HCT116 (cell line): Measurements from ENCODE around the gene XYLT1. TPM values are rescaled to one million over a fixed set of nuclear protein-coding genes. Genes with fewer than 3 reads are reported as not detected.

Experiments
- ATAC-seq: fragments of 200-7000 bp; cut with Tn5 transposase; 2 replicates; pipeline ENCODE4 v1.9.1; 2020; ENCODE audit warnings: mild to moderate bottlenecking, moderate library complexity
- BruUV-seq: library from RNA; stranded (reverse); fragments of 400-500 nt; replicated peaks from 2 replicates; lab custom pipeline; 2021; lab: Mats Ljungman, UMichigan
- CTCF ChIA-PET: fragments of 300-600 bp; sonication (Branson Sonifier 250); formaldehyde crosslinking; loops from one replicate; lab custom pipeline; 2021; ENCODE audit warnings: antibody characterized with exemption; lab: Charles Lee
- POLR2A ChIA-PET: fragments of 300-600, 350-600 bp; sonication (Branson Sonifier 250); formaldehyde crosslinking; loops from one replicate; lab custom pipeline; 2021; ENCODE audit warnings: antibody characterized with exemption; lab: Charles Lee
- RAD21 ChIA-PET, 2 experiments: fragments of 300-600 bp; sonication (Branson Sonifier 250); formaldehyde crosslinking; loops; one replicate each; lab custom pipeline; 2023; ENCODE audit warnings: low total read pairs in 2 of 2; ENCODE audit not compliant: uncharacterized antibody in 2 of 2, unreplicated experiment in 2 of 2, low non-redundant PET in 1 of 2; lab: Charles Lee
- DNase-seq: peaks from one replicate; pipeline ENCODE4 v3.0.0-alpha.2; 2010; ENCODE audit warnings: low read depth, low spot score
- H2AFZ ChIP-seq: fragments of 200-600 bp; shearing (Covaris generic), sonication (generic); 2 replicates; pipeline ENCODE4 v1.6.1; 2017; ENCODE audit warnings: low read depth, mixed run types, mixed read lengths, antibody characterized with exemption, low read length; ENCODE audit not compliant: poor library complexity, severe bottlenecking
- H3K27ac ChIP-seq: 2 replicates; pipeline ENCODE4 v1.5.1; 2012; ENCODE audit warnings: low read depth, low read length
- H3K27me3 ChIP-seq: fragments of 200-600 bp; sonication (generic); 2 replicates; pipeline ENCODE4 v1.6.1; 2016; ENCODE audit warnings: mixed run types, low read length, mixed read lengths; ENCODE audit not compliant: insufficient read depth
- H3K36me3 ChIP-seq, 2 experiments: fragments of 200-500 bp in 1 of 2; fragments of 200-600 bp in 1 of 2; sonication (Bioruptor generic) in 1 of 2; sonication (generic) in 1 of 2; 2 replicates each; pipeline versions ENCODE4 v1.5.1 to v1.6.1; 2014 to 2016; ENCODE audit warnings: low read length in 2 of 2, inconsistent platforms in 1 of 2, mixed read lengths in 1 of 2, mixed run types in 1 of 2; ENCODE audit not compliant: insufficient read depth in 2 of 2, control insufficient read depth in 1 of 2
- H3K4me1 ChIP-seq, 2 experiments: fragments of 200-600 bp in 1 of 2; sonication (generic) in 1 of 2; 2 replicates each; pipeline versions ENCODE4 v1.5.1 to v1.6.1; 2012 to 2017; ENCODE audit warnings: low read length in 2 of 2, inconsistent platforms in 1 of 2, mild to moderate bottlenecking in 1 of 2, mixed read lengths in 1 of 2, mixed run types in 1 of 2, moderate library complexity in 1 of 2; ENCODE audit not compliant: insufficient read depth in 2 of 2, control insufficient read depth in 1 of 2
- H3K4me2 ChIP-seq: fragments of 200-600 bp; sonication (generic); 2 replicates; pipeline ENCODE4 v1.6.1; 2017; ENCODE audit warnings: mixed run types, low read length, mixed read lengths
- H3K4me3 ChIP-seq, 2 experiments: fragments of 200-600 bp in 1 of 2; sonication (generic) in 1 of 2; replicated peaks in 1 of 2; 2 replicates each; pipeline ENCODE4 v1.5.1; 2011 to 2016; ENCODE audit warnings: low read length in 2 of 2, control low read depth in 1 of 2, low read depth in 1 of 2, mild to moderate bottlenecking in 1 of 2, mixed read lengths in 1 of 2, mixed run types in 1 of 2
- H3K79me2 ChIP-seq: fragments of 200-600 bp; sonication (generic); 2 replicates; pipeline ENCODE4 v1.6.1; 2017; ENCODE audit warnings: mild to moderate bottlenecking, mixed run types, low read length, moderate library complexity, mixed read lengths; ENCODE audit not compliant: insufficient read depth
- H3K9ac ChIP-seq: fragments of 200-600 bp; sonication (generic); 2 replicates; pipeline ENCODE4 v1.6.1; 2016; ENCODE audit warnings: low read length, mixed read lengths
- H3K9me2 ChIP-seq: fragments of 200-600 bp; sonication (generic), shearing (Covaris generic); 2 replicates; pipeline ENCODE4 v1.6.1; 2017; ENCODE audit warnings: mixed run types, mild to moderate bottlenecking, moderate library complexity; ENCODE audit not compliant: insufficient read depth
- H3K9me3 ChIP-seq, 2 experiments: fragments of 200-500 bp in 1 of 2; fragments of 200-600 bp in 1 of 2; sonication (Bioruptor generic) in 1 of 2; sonication (generic) in 1 of 2; 2 replicates each; pipeline ENCODE4 v1.6.1; 2014 to 2017; ENCODE audit warnings: low read length in 2 of 2, mixed read lengths in 2 of 2, inconsistent platforms in 1 of 2, low read depth in 1 of 2, mild to moderate bottlenecking in 1 of 2, mixed run types in 1 of 2, moderate library complexity in 1 of 2; ENCODE audit not compliant: control insufficient read depth in 1 of 2, insufficient read depth in 1 of 2
- H4K20me1 ChIP-seq: fragments of 200-600 bp; sonication (generic), shearing (Covaris generic); 2 replicates; pipeline ENCODE4 v1.6.1; 2017; ENCODE audit warnings: mixed run types, mild to moderate bottlenecking, moderate library complexity; ENCODE audit not compliant: insufficient read depth
- ATF3 ChIP-seq: IDR thresholded peaks from 2 replicates; pipeline ENCODE4 v1.6.1; 2012
- CBX3 ChIP-seq: IDR thresholded peaks from 2 replicates; pipeline ENCODE4 v1.6.1; 2012; ENCODE audit warnings: low read depth
- CEBPB ChIP-seq: IDR thresholded peaks from 2 replicates; pipeline ENCODE4 v1.6.1; 2012; ENCODE audit warnings: low read depth
- CTCF ChIP-seq, 3 experiments: fragments of 200-600 bp in 1 of 3; sonication (generic) in 1 of 3; IDR thresholded peaks in 2 of 3; conservative IDR thresholded peaks in 1 of 3; 2 replicates each; pipeline ENCODE4 v1.5.1; 2012 to 2017; ENCODE audit warnings: low read depth in 2 of 3, low read length in 2 of 3, antibody characterized with exemption in 1 of 3, borderline replicate concordance in 1 of 3, control low read depth in 1 of 3, mild to moderate bottlenecking in 1 of 3, mixed read lengths in 1 of 3, mixed run types in 1 of 3, moderate library complexity in 1 of 3; ENCODE audit not compliant: insufficient read depth in 1 of 3
- EGR1 ChIP-seq: IDR thresholded peaks from 2 replicates; pipeline ENCODE4 v1.6.1; 2012; ENCODE audit warnings: low read depth
- ELF1 ChIP-seq: IDR thresholded peaks from 2 replicates; pipeline ENCODE4 v1.6.1; 2012; ENCODE audit warnings: low read depth, borderline replicate concordance
- FOSL1 ChIP-seq: IDR thresholded peaks from 2 replicates; pipeline ENCODE4 v1.6.1; 2012; ENCODE audit warnings: low read depth
- RAD21 ChIP-seq: IDR thresholded peaks from 2 replicates; pipeline ENCODE4 v1.6.1; 2012; ENCODE audit warnings: low read depth, mild to moderate bottlenecking
- SRF ChIP-seq: IDR thresholded peaks from 2 replicates; pipeline ENCODE4 v1.6.1; 2012; ENCODE audit warnings: low read depth
- ZBTB33 ChIP-seq: IDR thresholded peaks from 2 replicates; pipeline ENCODE4 v1.6.1; 2011; ENCODE audit warnings: mild to moderate bottlenecking, low read length, moderate library complexity; ENCODE audit not compliant: insufficient replicate concordance; ENCODE audit errors: extremely low read depth
- ZFX ChIP-seq: fragments of 450-650 bp; IDR thresholded peaks from 2 replicates; pipeline ENCODE4 v1.6.1; 2017
- ZNF274 ChIP-seq: fragments of 200-500 bp; sonication (Bioruptor generic); IDR thresholded peaks from 2 replicates; pipeline ENCODE4 v1.6.1; 2014; ENCODE audit warnings: mild to moderate bottlenecking, low read depth, low read length, inconsistent platforms
- intact Hi-C: fragments of 100-400 bp; cut with micrococcal nuclease; formaldehyde crosslinking; loops from 2 replicates; pipeline ENCODE4 v1.10.0; 2022
- total RNA-seq: library from RNA; stranded (reverse); gene quantifications from one replicate; pipeline ENCODE4 v1.2.1, GENCODE V29; 2021; ENCODE audit not compliant: unreplicated experiment

Gene XYLT1
- total RNA-seq, 1 experiment from 2014 or later, result 4.5 TPM

- TF ChIP-seq ZBTB33 (no peak), ATF3 (no peak), CEBPB (no peak), ZFX (no peak), EGR1 (no peak), SRF (no peak), RAD21 (no peak)
These were observed 49.4 kb upstream of the XYLT1 start (continued) for GRCh38 chr16:17520111-17520510.

GRCh38 chr16:17519101-17519955 lies 48.6 kb upstream of the XYLT1 start:
- Histone ChIP-seq H3K9me3 (no peaks in the 10 kb centered on the region), H3K9ac (no peak overlapping the region), H4K20me1 (no peaks in the 10 kb centered on the region), H3K79me2 (no peaks in the 10 kb centered on the region), H3K36me3 (no peaks in the 10 kb centered on the region), H3K27me3 (peaks cover 38% of the 10 kb centered on the region), H3K4me2 (no peak overlapping the region), H3K4me3 (no peak overlapping the region), H3K27ac (no peak overlapping the region), H2AFZ (no peak overlapping the region), H3K9me2 (no peaks in the 10 kb centered on the region), H3K4me1 (no peaks in the 10 kb centered on the region)
- BruUV-seq, result no TSS peak
- TF ChIP-seq ATF3, result no peak
- TF ChIP-seq ELF1, result no peak
- TF ChIP-seq FOSL1, result no peak
- TF ChIP-seq ZNF274, result no peak
- no peak for TF ChIP-seq CBX3
- no peak for TF ChIP-seq CTCF (IDR thresholded peaks at IDR 0.05 in 2 of 3, conservative IDR thresholded peaks at IDR 0.05 in 1 of 3; ENCODE audit: borderline replicate concordance in 1 of 3, insufficient read depth in 1 of 3, low read depth in 2 of 3, low read length in 2 of 3)
- ChIA-PET POLR2A (no interaction called here), RAD21 (no interaction called here), CTCF (no interaction called here)
- DNase-seq, result no peak
- intact Hi-C loops, result no loop called here
- no peak for ATAC-seq
